Mesothelial cell of epicardium (in vitro differentiated cells): ENCODE data around the gene C1QTNF12. TPM values are rescaled to one million over a fixed set of nuclear protein-coding genes. Genes with fewer than 3 reads are reported as not detected.

Experiments used
- DNase-seq, 2 experiments: peaks; one replicate each; pipeline ENCODE4 v3.0.0; 2021; ENCODE audit warnings: low spot score in 2 of 2; ENCODE audit not compliant: unreplicated experiment in 2 of 2
- H3K27ac Mint-ChIP-seq: 2 replicates; pipeline ENCODE4 v1.8.0; 2021; ENCODE audit warnings: mixed read lengths
- H3K27me3 Mint-ChIP-seq: 2 replicates; pipeline ENCODE4 v1.8.0; 2021; ENCODE audit warnings: low read depth, mixed read lengths
- H3K36me3 Mint-ChIP-seq: 2 replicates; pipeline ENCODE4 v1.8.0; 2021; ENCODE audit warnings: mixed read lengths
- H3K4me1 Mint-ChIP-seq: 2 replicates; pipeline ENCODE4 v1.8.0; 2021; ENCODE audit warnings: mixed read lengths
- H3K4me3 Mint-ChIP-seq: 2 replicates; pipeline ENCODE4 v1.8.0; 2021; ENCODE audit warnings: mild to moderate bottlenecking, moderate library complexity, mixed read lengths
- H3K9me3 Mint-ChIP-seq: 2 replicates; pipeline ENCODE4 v1.8.0; 2021; ENCODE audit warnings: mixed read lengths
- CTCF ChIP-seq: fragments of 200-600 bp; sonication (generic); IDR thresholded peaks from one replicate; pipeline ENCODE4 v1.5.0; 2021; ENCODE audit warnings: antibody characterized with exemption; ENCODE audit not compliant: unreplicated experiment
- total RNA-seq: library from RNA; stranded (reverse); gene quantifications from 3 replicates; pipeline ENCODE4 v1.2.1, GENCODE V29; 2021

Gene C1QTNF12
- total RNA-seq, 1 donor from 2014 or later: 10.2 TPM

DNA sequence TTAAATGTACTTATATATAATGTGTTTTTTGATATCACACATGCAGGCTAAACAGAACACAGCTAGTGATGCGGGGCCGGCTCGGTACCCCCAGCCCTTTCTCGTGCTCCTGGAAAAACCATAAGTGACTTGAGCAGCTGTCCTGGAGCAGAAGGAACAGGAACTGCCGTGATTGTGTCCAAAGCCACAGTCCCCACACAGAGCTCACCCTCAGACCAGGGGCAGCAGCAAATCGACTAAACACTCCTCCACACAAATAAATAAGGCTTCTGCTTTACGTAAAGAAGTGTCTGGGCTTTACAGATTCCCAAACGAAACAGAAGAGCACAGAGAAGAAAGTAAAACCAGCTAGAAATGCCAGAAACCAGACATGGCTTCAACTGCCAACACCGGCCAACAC is 17.5 kb upstream of the C1QTNF12 start:
- Mint-ChIP-seq H3K27ac (no peak overlapping the region), H3K4me3 (no peak overlapping the region), H3K36me3 (peaks cover 30% of the 10 kb centered on the region), H3K9me3 (no peaks in the 10 kb centered on the region), H3K27me3 (no peaks in the 10 kb centered on the region), H3K4me1 (no peaks in the 10 kb centered on the region)
- no peak for TF ChIP-seq CTCF
- no peak for DNase-seq

- Mint-ChIP-seq H3K9me3 (no peaks in the 10 kb centered on the region), H3K36me3 (peaks cover 35% of the 10 kb centered on the region), H3K27me3 (no peaks in the 10 kb centered on the region), H3K4me3 (no peak overlapping the region), H3K27ac (no peak overlapping the region), H3K4me1 (no peaks in the 10 kb centered on the region)
- no peak for TF ChIP-seq CTCF
- no peak for DNase-seq
Observed at GRCh38 chr1:1262758-1263157, 16.2 kb upstream of the C1QTNF12 start.

GRCh38 chr1:1262071-1262470 is 15.5 kb upstream of the C1QTNF12 start:
- no peak overlapping the region for H3K4me3 Mint-ChIP-seq
- no peaks in the 10 kb centered on the region for H3K9me3 Mint-ChIP-seq
- no peaks in the 10 kb centered on the region for H3K27me3 Mint-ChIP-seq
- TF ChIP-seq CTCF: no peak
- DNase-seq: no peak
- H3K4me1 Mint-ChIP-seq: no peaks in the 10 kb centered on the region
- H3K27ac Mint-ChIP-seq: no peak overlapping the region
- peaks cover 36% of the 10 kb centered on the region for H3K36me3 Mint-ChIP-seq

DNA sequence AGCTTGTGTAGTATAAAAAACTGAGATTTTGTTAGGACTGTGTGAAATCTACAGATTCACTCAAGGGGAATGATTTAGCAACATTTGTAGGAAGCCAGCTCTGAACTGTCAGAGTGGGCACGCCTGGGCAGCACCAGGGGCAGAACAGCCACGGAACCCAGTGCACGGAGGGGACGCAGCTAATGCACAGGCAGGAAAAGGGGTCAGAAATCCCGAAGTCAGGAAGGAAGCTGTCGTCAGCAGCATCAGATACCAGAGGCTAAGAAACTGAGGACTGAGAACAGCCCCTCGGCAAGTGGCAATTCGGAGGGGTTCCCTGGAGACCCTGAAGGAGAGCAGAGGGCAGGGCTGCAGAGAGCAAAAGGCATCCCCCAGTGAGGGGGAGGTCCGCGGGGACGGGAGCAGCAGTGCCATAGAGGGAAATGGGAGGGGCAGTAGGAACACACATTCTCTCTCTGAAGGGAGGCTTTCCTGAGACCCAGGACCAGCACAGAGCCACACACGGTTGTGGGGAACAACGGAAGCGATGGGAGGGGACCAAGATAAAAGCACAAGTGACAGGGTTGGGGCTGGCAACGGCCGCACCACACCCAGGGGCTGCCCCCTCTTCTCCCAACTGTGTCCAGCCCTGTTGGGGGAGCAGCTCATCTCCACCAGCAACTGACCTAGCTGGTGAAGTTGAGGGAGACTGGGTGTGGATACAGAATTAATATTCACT is 14.5 kb upstream of the C1QTNF12 start:
- no peaks in the 10 kb centered on the region for H3K9me3 Mint-ChIP-seq
- no peak overlapping the region for H3K4me3 Mint-ChIP-seq
- no peaks in the 10 kb centered on the region for H3K4me1 Mint-ChIP-seq
- no peak for TF ChIP-seq CTCF
- DNase-seq: no peak
- H3K27ac Mint-ChIP-seq: no peak overlapping the region
- H3K27me3 Mint-ChIP-seq: no peaks in the 10 kb centered on the region
- peaks cover 37% of the 10 kb centered on the region for H3K36me3 Mint-ChIP-seq

DNA sequence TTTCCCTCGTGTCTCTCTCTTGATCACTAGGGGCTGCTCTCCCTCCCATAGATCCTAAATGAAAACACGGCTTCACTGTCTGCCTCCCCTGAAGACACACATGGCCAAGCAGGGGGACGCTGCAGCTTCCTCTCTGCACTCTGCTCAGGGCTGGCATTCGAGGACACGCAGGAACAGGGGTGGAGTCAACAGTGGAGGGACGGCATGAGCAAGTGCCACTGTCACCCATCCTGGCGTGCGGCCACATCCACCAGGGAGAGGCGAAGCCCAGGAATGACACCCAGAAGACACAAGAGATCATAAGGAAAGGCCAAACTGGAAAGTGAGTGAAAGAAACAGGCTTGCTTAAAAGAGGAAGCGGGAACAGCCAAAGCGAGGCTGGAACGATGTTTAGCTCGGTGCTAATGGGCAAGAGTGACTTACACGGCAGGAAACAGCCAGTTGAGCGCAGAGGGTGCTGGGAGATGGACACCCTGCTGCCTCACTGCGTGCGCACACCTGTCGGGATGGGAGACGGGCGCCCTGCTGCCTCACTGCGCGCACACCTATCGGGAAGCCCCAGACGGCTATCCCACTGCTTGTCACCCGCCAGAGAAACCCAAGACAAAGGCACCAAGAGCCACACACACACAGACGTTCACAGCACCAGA is 13.6 kb upstream of the C1QTNF12 start:
- no peak for TF ChIP-seq CTCF
- H3K27me3 Mint-ChIP-seq: no peaks in the 10 kb centered on the region
- H3K4me1 Mint-ChIP-seq: no peaks in the 10 kb centered on the region
- no peak for DNase-seq
- no peak overlapping the region for H3K27ac Mint-ChIP-seq
- peaks cover 37% of the 10 kb centered on the region for H3K36me3 Mint-ChIP-seq
- H3K9me3 Mint-ChIP-seq: no peaks in the 10 kb centered on the region
- no peak overlapping the region for H3K4me3 Mint-ChIP-seq
